SH-SY5Y (cell line): ENCODE measurements around the gene IL5.

ENCODE experiments used
- GATA2 ChIP-seq: IDR thresholded peaks from 2 replicates; pipeline ENCODE4 v1.6.1; 2011; ENCODE audit warnings: mild to moderate bottlenecking, low read depth, low read length
- GATA3 ChIP-seq: IDR thresholded peaks from 2 replicates; pipeline ENCODE4 v1.6.1; 2011; ENCODE audit warnings: low read depth, mild to moderate bottlenecking, low read length, moderate library complexity

GRCh38 chr5:132556153-132556762 lies 12.9 kb upstream of the IL5 start:
- TF ChIP-seq GATA2 (no peak), GATA3 (no peak)
